GM19240 (cell line): ENCODE measurements around the gene CXCL10.
A peak's percentile ranks its signal among the peaks of the same experiment; 100 is the strongest.
"Not testable (repeated sequence)": the region's sequence is repeated elsewhere in the genome, so short reads cannot be mapped to it uniquely, and the experiment has no call there.

Source experiments
- DNase-seq: peaks from one replicate; pipeline ENCODE4 v3.0.0; 2011; ENCODE audit warnings: low spot score; ENCODE audit not compliant: insufficient read length

CXCL10 gene

DNA sequence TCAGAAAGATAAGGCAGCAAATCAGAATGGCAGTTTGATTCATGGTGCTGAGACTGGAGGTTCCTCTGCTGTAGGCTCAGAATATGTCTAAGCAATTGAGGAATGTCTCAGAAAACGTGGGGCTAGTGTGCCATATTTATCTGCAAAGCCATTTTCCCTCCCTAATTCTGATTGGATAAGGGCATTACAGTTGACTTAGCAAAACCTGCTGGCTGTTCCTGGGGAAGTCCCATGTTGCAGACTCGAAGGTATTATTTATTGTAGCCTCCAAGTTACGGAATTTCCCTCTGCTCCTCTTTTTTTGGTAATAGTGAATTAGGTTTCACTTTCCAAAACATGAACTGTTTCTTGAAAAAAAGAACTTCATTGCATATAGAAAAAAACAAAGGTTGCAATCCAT lies at the start of gene CXCL10:
Gene CXCL10 (minus strand): TSS at position 109 of the 400 bp plus-strand sequence. CDS start 66 bp downstream, at position 43.
- DNase-seq, result no peak

DNA sequence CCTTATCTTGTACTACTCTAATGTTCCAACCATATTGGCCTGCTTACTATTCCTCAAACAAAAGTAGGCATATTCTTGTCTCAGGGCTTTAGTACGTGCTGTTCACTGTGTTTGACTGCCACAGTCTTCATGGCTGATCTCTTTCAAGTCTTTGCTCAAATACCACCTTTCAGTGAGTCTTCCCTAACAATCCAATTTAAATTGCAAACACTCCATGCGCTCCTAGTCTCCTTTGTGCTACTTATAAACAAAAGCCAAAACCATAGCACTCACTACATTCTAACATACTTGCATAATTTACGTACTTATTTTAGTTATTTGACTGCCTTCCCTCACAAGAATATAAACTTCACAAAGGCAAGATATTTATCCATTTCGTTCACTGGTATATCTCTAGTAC lies 49.5 kb upstream of the CXCL10 start:
- no peak for DNase-seq

DNA sequence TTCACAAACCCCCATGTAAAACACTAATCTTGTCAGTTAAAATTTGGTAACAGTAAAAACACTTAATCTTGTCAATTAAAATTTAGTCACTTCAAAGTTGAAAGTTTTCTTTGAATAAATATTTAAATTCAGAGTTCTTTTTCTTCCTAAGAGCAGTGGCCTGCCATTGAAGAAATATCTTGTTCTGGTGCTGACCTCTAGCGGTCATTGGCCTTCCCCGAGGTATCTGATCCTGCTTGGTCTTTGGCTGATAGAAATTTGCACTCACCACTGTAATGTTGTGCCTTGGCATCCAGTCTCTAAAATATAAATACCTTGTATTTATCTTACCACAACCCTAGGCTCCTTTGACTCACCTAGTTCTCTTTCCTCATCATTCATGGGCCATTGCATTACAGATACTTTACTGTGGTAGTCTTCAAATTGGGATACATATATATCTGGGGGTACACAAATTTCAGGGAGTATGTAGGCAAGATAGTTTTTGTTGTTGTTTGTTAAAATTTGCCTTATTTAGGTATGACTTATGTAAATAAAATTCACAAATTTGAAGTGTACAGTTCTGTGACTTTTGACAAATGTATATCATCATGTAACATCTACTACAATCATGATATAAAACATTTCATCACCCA lies 44.5 kb upstream of the CXCL10 start:
- DNase-seq, result peak; percentile 55

DNA sequence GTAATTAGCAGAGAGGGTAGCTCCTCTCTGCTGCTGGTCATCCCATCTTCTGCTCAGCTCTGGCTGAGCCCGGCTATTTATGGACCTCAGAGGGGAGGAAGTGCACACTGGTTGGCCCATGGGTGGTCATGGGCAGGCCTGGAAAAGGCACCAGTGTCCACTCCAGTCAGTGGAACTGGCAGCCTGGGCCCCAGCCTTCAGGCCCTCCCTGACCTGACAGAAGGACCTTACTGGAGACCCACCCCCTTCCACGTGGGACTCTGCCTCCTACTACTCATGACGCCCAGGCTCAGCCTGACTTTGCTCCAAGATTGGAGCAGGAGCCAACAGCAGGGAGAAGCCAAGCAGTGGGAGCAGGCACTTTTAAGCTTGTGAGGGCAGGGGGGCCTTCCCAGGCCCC lies 43.2 kb upstream of the CXCL10 start:
- DNase-seq, result no peak

DNA sequence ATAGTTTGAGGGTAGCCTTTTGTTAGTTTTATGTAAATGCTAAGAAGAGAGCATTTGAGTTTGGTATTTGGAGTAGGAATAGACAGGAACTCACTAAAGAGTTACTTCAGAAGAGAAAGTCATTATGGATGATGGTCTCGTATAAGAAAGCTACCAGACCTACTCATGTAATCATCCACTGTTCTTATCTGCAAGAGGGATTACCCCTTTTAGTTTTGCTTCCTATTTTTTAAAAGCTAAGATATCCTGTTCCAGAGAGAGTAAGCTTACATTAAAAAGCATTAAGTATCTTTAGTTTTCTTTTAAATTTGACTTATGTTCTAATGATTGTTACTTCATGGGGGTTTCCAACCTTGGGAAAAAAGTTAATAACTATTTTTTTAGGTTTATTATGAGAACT lies 38.7 kb upstream of the CXCL10 start:
- no peak for DNase-seq

DNA sequence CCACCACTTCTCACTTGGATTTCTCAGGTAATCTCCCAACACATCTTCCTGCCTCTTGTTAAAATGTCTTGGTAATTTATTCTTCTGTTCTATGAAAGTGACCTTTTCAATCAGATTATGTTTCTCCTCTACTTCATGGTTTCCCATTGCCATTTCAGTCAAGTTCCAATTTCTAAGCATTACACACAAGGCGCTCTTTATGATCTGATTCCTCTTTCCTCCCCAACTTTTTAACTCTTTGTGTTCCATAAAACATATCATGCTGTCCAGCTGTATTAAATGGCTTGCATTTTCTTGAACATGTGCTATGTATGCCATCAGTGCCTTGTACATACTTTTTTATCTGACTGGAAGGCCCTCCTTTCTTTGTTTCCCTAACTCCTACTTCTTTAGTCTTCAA lies 38.1 kb upstream of the CXCL10 start:
- no peak for DNase-seq

DNA sequence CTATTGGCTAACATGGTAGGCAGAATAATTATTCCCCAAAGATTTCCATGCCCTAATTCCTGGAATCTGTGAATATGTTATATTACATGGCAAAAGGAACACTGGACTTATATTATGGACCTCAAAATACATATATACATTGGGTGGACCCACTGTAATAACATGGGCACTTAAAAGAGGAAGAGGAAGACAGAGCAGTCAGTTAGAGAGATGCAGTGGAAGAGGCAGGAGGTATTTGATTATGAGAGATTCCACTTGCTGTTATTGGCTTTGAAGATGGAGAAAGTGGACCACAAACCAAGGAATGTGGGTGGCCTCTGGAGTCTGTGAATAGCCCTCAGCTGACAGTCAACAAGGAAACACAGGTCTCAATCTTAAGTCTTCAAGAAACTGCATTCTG lies 37.2 kb upstream of the CXCL10 start:
- DNase-seq, result no peak

DNA sequence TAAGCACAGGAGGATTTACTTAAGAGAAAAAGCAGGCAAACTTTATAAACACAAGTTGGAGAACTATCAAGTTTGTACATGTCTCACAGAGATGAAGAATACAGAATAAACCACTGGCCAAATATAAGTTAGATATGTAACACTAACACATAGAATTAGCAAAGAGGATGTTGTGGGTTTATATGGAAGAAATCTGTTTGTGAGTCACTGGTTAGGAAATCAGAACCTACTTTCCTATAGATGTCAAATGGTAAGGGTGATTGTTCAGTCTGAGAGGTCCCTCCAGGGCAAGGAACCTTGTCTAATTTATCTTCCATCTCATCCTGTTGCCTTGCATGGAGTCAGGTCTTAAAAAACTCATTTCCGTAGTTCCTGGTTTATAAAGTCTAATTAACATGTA lies 36.5 kb upstream of the CXCL10 start:
- DNase-seq, result no peak

DNA sequence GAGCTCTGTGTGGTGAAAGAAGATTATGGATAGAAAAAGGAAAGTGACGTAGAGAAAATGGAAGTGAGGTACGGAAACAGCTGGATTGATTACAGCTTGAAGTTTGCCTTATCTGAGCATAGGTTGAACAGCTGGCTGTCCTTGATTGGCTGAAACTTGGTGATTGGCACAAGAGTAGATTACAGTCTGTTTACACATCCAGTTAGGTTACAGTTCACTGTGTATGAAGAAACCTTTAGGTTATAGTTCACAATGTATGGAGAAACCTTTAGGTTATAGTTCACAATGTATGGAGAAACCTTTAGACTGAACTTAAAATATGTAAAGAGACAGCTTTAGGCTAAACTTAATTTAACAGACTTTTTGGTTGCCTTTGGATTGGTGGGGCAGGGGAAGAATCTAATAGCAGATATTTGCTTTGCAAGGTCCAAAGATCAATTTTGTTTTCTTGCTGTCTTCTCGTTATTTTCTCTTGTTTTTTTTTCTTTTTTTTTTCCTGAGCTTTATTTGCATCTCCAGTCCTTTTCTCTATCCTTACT lies 35.7 kb upstream of the CXCL10 start:
- no peak for DNase-seq

DNA sequence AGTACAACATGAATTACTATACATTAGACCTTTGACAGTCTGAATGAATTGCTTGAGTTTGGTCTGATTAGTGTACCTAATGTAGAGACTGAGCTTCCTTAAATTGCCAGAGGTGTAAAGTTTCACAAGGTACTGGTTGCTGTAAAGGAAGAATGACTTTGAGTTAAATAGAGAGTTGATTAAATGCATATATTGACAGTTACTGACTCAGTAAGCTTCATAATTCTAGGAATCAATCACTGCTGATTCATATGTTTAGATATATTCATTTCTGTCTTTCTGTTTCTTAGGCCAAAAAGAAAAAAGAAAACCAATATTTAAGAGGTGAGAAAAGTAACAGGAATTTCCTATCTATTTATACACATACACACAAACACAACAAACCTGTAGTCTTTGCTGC lies 35.0 kb upstream of the CXCL10 start:
- no peak for DNase-seq

DNA sequence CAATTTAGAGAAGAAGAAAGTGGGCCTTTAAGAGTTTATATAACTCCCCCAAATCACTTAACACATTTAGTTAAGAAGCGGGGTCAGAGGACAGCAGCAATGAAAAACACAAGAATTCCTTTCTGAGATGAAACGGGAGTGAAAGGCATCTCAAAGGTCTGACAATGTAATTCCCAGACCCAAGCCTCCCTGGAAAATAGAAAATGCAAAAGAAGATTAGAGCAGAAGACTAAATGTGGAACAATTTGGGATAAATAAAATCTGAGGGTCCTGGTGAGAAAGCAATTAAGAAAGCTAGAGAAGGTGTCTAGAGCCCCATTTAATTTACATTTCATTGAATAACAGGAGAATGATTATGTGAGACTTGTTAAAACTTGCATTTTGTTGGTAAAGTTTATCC lies 32.1 kb upstream of the CXCL10 start:
- DNase-seq, result no peak

DNA sequence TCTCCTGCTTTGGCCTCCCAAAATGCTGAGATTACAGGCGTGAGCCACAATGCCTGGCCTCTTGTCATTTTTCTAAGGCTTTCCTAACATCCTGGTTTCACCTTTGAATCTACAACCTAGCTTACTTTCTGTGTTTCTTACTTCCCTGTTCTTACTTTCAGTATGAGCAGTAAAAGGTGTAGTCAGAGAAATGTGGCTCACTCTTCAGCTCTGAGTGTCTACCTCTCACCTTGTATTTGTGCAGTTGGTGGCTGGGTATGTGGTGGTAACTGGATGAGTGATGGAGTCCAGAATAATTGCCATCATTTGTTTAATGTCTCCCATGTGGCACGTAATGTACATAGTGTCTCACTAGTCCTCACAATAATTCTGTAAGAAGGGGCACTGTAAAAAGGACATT lies 31.7 kb upstream of the CXCL10 start:
- peak; percentile 70 for DNase-seq

DNA sequence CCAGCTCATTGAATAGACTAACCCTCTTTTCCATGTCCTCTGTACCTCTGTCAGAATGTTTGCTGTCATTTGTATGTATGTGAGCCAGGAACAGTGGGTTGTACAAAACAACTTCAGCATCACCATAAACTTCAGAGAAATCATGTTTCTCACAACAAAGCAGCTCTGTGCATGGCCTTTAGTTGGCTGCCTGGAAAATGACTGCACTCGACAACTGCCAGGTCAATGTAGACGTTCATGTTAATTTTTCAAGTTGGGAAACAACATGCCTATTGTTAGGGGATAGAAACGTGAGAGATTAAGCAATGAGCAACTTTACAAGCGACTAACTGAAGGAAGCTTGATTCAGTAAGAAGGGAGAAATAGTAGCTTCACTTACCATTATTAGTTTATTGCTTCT lies 30.4 kb upstream of the CXCL10 start:
- DNase-seq, result no peak

DNA sequence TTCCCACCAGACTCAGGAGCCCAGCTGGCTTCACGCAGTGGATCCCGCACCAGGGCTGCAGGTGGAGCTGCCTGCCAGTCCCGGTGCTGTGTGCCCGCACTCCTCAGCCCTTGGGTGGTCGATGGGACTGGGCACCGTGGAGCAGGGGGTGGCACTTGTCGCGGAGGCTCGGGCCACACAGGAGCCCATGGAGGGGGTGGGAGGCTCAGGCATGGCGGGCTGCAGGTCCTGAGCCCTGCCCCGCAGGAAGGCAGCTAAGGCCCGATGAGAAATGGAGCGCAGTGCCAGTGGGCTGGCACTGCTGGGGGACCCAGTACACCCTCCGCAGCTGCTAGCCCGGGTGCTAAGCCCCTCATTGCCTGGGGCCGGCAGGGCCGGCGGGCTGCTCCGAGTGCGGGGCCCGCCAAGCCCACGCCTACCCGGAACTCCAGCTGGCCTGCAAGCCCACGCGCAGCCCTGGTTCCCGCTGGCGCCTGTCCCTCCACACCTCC lies 27.3 kb upstream of the CXCL10 start:
- not testable (repeated sequence) for DNase-seq

DNA sequence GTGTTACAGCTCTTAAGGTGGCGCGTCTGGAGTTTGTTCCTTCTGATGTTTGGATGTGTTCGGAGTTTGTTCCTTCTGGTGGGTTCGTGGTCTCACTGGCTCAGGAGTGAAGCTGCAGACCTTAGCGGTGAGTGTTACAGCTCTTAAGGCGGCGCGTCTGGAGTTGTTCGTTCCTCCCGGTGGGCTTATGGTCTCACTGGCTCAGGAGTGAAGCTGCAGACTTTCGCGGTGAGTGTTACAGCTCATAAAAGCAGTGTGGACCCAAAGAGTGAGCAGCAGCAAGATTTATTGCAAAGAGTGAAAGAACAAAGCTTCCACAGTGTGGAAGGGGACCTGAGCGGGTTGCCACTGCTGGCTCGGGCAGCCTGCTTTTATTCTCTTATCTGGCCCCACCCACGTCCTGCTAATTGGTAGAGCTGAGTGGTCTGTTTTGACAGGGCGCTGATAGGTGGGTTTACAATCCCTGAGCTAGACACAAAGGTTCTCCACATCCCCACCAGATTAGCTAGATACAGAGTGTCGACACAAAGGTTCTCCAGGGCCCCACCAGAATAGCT lies 26.6 kb upstream of the CXCL10 start:
- DNase-seq, result not testable (repeated sequence)

DNA sequence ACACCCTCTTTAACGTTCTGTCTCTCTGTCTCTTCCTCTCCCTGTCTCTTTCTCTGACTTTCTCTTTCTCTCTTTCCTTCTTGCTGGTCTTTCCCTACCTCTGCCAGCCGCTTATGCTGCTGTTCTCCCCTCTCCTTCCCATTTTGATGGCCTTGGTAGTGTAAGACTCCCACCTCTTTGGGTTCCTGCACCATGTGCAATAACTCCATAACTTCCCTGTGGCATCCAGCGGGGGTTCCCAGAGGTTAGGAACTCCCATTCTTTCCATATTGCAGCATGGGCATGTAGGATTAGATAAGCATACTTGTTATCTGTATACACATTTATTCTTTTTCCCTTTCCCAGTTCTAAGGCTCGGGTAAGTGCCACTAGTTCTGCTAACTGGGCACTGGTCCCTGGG lies 21.4 kb upstream of the CXCL10 start:
- not testable (repeated sequence) for DNase-seq

DNA sequence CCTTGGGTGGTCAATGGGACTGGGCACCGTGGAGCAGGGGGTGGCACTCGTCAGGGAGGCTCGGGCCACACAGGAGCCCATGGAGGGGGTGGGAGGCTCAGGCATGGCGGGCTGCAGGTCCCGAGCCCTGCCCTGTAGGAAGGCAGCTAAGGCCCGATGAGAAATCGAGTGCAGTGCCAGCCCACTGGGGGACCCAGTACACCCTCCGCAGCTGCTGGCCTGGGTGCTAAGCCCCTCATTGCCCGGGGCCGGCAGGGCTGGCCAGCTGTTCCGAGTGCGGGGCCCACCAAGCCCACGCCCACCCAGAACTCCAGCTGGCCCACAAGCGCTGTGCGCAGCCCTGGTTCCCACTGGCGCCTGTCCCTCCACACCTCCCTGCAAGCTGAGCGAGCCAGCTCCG lies 20.0 kb upstream of the CXCL10 start:
- DNase-seq, result not testable (repeated sequence)

DNA sequence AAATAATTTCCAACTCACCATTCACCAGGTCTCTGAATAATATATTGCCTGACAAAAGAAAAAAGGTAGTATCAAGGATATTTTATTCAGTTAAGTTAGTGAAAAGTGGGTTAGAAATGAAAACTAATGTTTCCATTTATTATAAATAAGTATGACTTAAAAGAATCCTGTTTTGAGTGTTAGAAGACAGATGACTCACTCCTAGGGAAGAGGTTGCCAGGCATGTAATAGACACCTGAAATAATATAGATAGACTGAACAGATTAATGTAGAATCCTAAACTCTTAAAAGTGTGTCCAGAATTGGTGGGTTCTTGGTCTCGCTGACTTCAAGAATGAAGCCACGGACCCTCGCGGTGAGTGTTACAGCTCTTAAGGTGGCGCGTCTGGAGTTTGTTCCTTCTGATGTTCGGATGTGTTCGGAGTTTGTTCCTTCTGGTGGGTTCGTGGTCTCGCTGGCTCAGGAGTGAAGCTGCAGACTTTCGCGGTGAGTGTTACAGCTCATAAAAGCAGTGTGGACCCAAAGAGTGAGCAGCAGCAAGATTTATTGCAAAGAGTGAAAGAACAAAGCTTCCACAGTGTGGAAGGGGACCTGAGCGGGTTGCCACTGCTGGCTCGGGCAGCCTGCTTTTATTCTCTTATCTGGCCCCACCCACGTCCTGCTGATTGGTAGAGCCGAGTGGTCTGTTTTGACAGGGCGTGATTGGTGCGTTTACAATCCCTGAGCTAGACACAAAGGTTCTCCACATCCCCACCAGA lies 19.1 kb upstream of the CXCL10 start:
- not testable (repeated sequence) for DNase-seq

DNA sequence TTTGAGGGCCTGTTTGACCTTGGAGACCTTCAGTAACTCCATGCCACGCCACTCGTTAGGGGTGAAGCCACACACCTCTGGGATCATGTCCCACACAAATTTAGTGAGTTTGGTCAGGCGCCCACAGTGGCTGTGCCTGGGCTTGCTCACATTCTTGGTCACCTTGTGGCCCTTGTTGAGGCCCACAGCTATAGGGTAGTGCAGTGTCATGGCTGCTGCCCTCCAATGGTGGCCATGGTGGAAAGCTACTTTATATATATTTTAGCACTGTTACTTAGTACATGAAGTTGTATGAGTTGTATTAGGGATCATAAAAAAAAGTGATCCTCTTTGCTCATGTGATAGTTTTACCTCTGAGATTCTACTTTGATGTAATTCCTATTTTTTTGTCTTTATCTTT lies 13.6 kb upstream of the CXCL10 start:
- DNase-seq, result no peak

DNA sequence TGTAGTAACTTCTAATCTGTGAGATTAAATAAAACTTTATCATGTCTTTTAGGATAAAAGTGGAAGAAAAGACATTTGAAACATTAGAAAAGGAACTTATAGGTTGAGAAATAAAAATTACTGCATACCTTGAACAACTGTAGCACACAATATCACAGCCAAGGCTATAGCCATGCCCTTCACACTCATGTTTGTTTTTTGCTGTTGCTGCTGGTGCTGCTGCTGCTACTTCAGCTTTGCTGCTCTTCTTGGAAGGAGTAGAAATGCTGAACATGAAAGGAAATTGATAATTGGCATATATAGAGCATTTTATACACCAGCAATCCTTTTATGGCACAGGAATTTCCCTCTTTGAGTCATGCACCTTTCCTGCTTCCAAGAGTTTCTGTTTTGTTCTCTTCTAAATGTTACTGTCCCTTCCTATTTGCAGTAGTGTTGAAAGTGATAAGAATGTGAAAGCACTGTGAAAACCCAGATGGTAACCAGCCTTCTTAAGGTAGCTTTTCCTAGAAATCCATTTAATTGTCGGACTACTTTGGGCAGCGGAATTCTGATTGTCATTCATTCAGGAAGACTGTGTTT lies 12.6 kb upstream of the CXCL10 start, which contains the start of gene CXCL11:
Gene CXCL11 (minus strand): TSS at position 272 of the 582 bp plus-strand sequence. CDS start 83 bp downstream, at position 189.
- no peak for DNase-seq

DNA sequence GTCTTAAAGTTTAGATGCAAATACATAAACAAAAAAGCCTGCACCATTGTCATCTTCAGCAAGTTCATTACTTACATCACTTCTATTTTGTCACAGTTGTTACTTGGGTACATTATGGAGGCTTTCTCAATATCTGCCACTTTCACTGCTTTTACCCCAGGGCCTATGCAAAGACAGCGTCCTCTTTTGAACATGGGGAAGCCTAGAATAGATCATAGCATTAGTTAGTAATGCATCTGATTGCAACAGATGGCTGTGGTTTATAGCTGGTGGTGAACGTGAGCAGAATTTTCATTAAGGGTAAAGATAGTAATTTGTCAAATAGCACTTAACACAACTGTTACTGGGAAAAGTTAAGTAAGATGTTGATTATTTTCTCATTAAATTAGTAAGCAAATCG lies 11.8 kb upstream of the CXCL10 start:
- no peak for DNase-seq

DNA sequence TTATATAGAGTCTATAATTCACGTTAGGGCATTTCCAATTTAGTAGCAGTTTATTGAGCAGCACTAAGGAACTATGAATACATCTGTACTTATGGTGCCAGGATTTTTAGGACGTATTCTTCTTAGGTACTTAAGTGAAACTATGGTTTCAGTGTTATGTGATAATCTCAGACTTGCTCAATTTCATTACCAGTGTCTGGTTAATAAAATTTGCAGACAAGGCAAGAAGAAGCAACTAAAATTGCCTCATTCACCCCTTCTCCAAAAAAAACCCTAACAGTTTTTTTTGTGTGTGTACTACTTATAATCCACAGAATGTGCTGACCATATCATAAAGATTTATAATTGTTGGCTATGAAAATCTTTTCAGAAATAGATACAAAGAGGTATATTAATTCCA lies 6.0 kb upstream of the CXCL10 start:
- DNase-seq, result no peak
